Endothelial cell of umbilical vein (primary cell): ENCODE data around the gene ZNHIT2.

Source experiments
- CTCF ChIP-seq, 2 donors: IDR thresholded peaks; 1 replicate in 1 of 2; 2 replicates in 1 of 2; pipeline ENCODE4 v1.5.1; 2011; ENCODE audit warnings: low read length in 2 of 2, mild to moderate bottlenecking in 2 of 2, moderate library complexity in 2 of 2, control low read depth in 1 of 2, inconsistent platforms in 1 of 2, low read depth in 1 of 2; ENCODE audit not compliant: insufficient read depth in 1 of 2; ENCODE audit errors: extremely low read depth in 1 of 2
- EZH2 ChIP-seq: IDR thresholded peaks from 2 replicates; pipeline ENCODE4 v1.6.1; 2012; ENCODE audit warnings: borderline replicate concordance, low read depth, mild to moderate bottlenecking, moderate library complexity, low read length, inconsistent platforms; ENCODE audit not compliant: severe bottlenecking
- FOS ChIP-seq: IDR thresholded peaks from 2 replicates; pipeline ENCODE4 v1.6.1; 2011; ENCODE audit warnings: mild to moderate bottlenecking, low read length, moderate library complexity, borderline replicate concordance; ENCODE audit not compliant: insufficient read depth
- JUN ChIP-seq: IDR thresholded peaks from 2 replicates; pipeline ENCODE4 v1.6.1; 2011; ENCODE audit warnings: borderline replicate concordance, low read depth; ENCODE audit not compliant: insufficient read length, insufficient read depth
- POLR2A ChIP-seq: IDR thresholded peaks from 2 replicates; pipeline ENCODE4 v1.6.1; 2012; ENCODE audit warnings: low read depth, mild to moderate bottlenecking, control low read depth, low read length
- POLR2AphosphoS5 ChIP-seq: IDR thresholded peaks from 2 replicates; pipeline ENCODE4 v1.6.1; 2012; ENCODE audit warnings: low read depth, mild to moderate bottlenecking, control low read depth, low read length, moderate library complexity; ENCODE audit not compliant: insufficient read depth

- TF ChIP-seq CTCF (IDR thresholded peaks at IDR 0.05; ENCODE audit: extremely low read depth in 1 of 2, insufficient read depth in 1 of 2, low read depth in 1 of 2, low read length in 2 of 2) (no peak), POLR2AphosphoS5 (no peak), POLR2A (no peak), JUN (no peak), EZH2 (no peak), FOS (no peak)
Observed at GRCh38 chr11:65148657-65149056, 31.2 kb upstream of the ZNHIT2 start.
